Esophagus muscularis mucosa (tissue), 4 donors: Measurements from ENCODE around the gene TELO2. TPM values are rescaled to one million over a fixed set of nuclear protein-coding genes. Genes with fewer than 3 reads are reported as not detected.

ENCODE experiments used
- DNase-seq: peaks from one replicate; pipeline ENCODE4 v3.0.0-alpha.2; 2017; ENCODE audit errors: extremely low spot score
- H3K27ac ChIP-seq, 4 donors: fragments of 200-600 bp; sonication (generic); replicated peaks in 1 of 4; 1 replicate in 3 of 4; 2 replicates in 1 of 4; pipeline ENCODE4 v1.5.1; 2016 to 2019; ENCODE audit warnings: mild to moderate bottlenecking in 1 of 4
- H3K27me3 ChIP-seq, 4 donors: fragments of 200-600 bp; sonication (generic); one replicate each; pipeline versions ENCODE4 v1.5.1 to v1.6.0; 2016 to 2019
- H3K36me3 ChIP-seq, 4 donors: fragments of 200-600 bp; sonication (generic); one replicate each; pipeline ENCODE4 v1.5.1; 2016 to 2019
- H3K4me1 ChIP-seq, 4 donors: fragments of 200-600 bp; sonication (generic); one replicate each; pipeline ENCODE4 v1.5.1; 2016 to 2019
- H3K4me3 ChIP-seq, 4 donors: fragments of 200-600 bp; sonication (generic); 1 replicate in 2 of 4; 2 replicates in 2 of 4; pipeline ENCODE4 v1.5.1; 2016 to 2019; ENCODE audit warnings: mild to moderate bottlenecking in 4 of 4, moderate library complexity in 1 of 4
- H3K9me3 ChIP-seq, 4 donors: fragments of 200-600 bp; sonication (generic); 1 replicate in 3 of 4; 2 replicates in 1 of 4; pipeline ENCODE4 v1.5.1; 2016 to 2019
- EP300 ChIP-seq: sonication (generic); formaldehyde crosslinking; IDR thresholded peaks from one replicate; pipeline ENCODE4 v1.6.1; 2017; ENCODE audit warnings: antibody characterized with exemption
- POLR2A ChIP-seq: fragments of 450-650 bp; IDR thresholded peaks from one replicate; pipeline ENCODE4 v1.6.1; 2017; ENCODE audit warnings: antibody characterized with exemption, moderate library complexity, mild to moderate bottlenecking, low read depth
- POLR2AphosphoS5 ChIP-seq, 2 donors: sonication (generic); formaldehyde crosslinking; IDR thresholded peaks; one replicate each; pipeline ENCODE4 v1.6.1; 2017; ENCODE audit warnings: antibody characterized with exemption in 2 of 2
- WGBS: methylation state at CpG from one replicate; pipeline ENCODE4 v1.1.5; 2018; 5-methylcytosine and 5-hydroxymethylcytosine counted together
- intact Hi-C: fragments of 100-400 bp; cut with DNase I; formaldehyde crosslinking; loops from one replicate; pipeline ENCODE4 v1.15.1; 2023
- total RNA-seq, 4 donors: library from RNA; depleted of rRNA; stranded (reverse); fragments of >200 nt; gene quantifications; one replicate each; pipeline versions ENCODE4 v1.1.0 to v1.2.1, GENCODE V29; 2016
- TF ChIP-seq, protein P1 (sequence below), 3 experiments: fragments of 200-600 bp in 2 of 3; fragments of 450-650 bp in 1 of 3; sonication (generic) in 2 of 3; IDR thresholded peaks; one replicate each; pipeline ENCODE4 v1.5.1; 2017 to 2019; ENCODE audit warnings: antibody characterized with exemption in 3 of 3, mild to moderate bottlenecking in 2 of 3, moderate library complexity in 1 of 3

Gene TELO2
- total RNA-seq, 4 donors from 2014 or later = 14.1 to 27.7 (median 18.4) TPM

DNA sequence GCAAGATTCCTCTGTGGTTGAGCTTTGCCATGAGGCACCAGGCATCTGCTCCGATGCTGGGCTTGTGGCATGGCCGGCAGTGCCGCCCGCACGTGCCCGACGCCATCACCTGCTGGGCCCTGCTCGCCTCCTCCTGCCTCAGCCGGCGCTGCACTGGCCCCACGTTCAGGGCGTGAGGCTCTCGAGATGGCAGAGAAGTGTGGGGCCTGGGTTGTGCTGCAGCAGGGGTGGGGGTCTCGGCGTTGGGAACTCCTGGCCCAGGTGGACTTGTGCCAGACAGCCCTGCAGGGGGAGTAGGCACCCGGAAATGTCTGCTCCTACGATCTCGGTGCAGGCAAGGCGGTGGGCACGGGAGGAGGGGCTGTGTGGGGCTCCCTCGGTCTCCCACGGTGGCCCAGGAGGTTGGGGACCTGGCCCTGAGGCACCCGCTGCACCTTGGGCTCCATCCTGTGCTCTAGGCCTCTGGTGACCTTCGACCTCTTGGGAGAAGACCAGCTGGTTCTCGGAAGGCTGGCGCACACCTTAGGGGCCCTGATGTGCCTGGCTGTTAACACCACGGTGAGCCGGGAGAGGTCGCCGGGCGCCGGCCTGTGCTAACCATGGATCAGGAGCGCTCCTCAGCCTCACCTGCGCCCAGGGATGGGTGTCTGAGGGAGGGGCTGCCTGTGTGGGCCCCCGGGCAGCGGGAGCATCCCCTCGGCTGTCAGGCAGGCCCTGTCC, 13.5 kb downstream of the TELO2 start:
- Histone ChIP-seq H3K9me3 (no peaks in the 10 kb centered on the region), H3K4me1 (peaks cover 16 to 23% (median 19%) of the 10 kb centered on the region in 4 donors), H3K4me3 (no peak overlapping the region), H3K36me3 (peaks cover 25 to 95% (median 87%) of the 10 kb centered on the region in 4 donors), H3K27me3 (no peaks in the 10 kb centered on the region), H3K27ac (no peak overlapping the region)
- no peak for TF ChIP-seq EP300
- no peak for TF ChIP-seq POLR2A
- TF ChIP-seq, protein P1, sequence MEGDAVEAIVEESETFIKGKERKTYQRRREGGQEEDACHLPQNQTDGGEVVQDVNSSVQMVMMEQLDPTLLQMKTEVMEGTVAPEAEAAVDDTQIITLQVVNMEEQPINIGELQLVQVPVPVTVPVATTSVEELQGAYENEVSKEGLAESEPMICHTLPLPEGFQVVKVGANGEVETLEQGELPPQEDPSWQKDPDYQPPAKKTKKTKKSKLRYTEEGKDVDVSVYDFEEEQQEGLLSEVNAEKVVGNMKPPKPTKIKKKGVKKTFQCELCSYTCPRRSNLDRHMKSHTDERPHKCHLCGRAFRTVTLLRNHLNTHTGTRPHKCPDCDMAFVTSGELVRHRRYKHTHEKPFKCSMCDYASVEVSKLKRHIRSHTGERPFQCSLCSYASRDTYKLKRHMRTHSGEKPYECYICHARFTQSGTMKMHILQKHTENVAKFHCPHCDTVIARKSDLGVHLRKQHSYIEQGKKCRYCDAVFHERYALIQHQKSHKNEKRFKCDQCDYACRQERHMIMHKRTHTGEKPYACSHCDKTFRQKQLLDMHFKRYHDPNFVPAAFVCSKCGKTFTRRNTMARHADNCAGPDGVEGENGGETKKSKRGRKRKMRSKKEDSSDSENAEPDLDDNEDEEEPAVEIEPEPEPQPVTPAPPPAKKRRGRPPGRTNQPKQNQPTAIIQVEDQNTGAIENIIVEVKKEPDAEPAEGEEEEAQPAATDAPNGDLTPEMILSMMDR (IDR thresholded peaks at IDR 0.05) = no peak
- TF ChIP-seq POLR2AphosphoS5 (IDR thresholded peaks at IDR 0.05) = no peak
- DNase-seq = no peak
- intact Hi-C loops = no loop called here
- WGBS = 89% methylated on average over 5 of the region's 37 CpGs

DNA sequence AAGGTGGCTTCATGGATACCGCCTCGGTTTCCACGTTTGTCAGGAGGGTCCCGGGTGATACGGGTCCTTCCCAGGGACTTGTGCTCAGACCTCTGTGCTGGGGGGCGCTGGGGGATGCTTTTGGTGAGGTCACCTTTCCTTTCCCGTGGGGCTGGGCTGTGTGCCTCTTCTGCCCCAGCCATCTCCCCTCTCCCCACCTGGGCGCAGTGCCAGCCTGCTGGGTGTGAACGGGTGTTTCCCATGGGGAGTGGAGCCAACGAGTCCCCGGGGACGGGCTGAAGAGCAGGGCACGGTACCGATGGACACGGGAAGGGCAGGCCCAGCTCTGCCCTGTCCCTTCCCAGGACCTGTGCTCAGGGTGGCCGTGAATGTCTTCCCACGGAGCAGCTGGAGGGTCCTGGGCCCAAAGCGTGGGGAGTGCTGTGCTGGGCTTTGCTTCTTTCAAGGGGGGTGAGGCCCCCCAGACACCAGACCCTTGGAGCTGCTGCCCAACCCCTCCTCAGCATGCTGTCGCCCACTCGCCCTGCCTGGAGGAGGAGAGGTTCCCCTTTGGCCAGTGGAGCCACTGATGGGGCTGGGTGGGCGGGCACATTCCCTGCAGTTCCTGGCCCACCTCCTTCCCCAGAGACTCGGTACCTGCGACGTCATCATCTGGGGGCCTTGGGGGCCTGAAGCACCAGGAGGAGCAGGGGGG, 15.5 kb downstream of the TELO2 start:
- WGBS = 89% methylated on average over 13 of the region's 24 CpGs
- DNase-seq = no peak
- Histone ChIP-seq H3K4me1 (peaks cover 16 to 24% (median 21%) of the 10 kb centered on the region in 4 donors), H3K27ac (peak overlapping the region in 3 of 4 donors; percentile 55 to 74 (median 67)), H3K4me3 (no peak overlapping the region), H3K36me3 (peaks cover 7 to 85% (median 69%) of the 10 kb centered on the region in 4 donors), H3K27me3 (no peaks in the 10 kb centered on the region), H3K9me3 (no peaks in the 10 kb centered on the region)
- TF ChIP-seq POLR2AphosphoS5 (IDR thresholded peaks at IDR 0.05) = no peak
- TF ChIP-seq EP300 = no peak
- TF ChIP-seq POLR2A = no peak
- TF ChIP-seq, protein P1 (IDR thresholded peaks at IDR 0.05) = no peak
- intact Hi-C loops = no loop called here

- Histone ChIP-seq H3K4me3 (no peak overlapping the region), H3K9me3 (peaks cover 0 to 5% (median 0%) of the 10 kb centered on the region in 4 donors), H3K27ac (peak overlapping the region; percentile 55 to 74 (median 66)), H3K36me3 (peaks cover 7 to 89% (median 66%) of the 10 kb centered on the region in 4 donors), H3K4me1 (peaks cover 16 to 24% (median 21%) of the 10 kb centered on the region in 4 donors), H3K27me3 (no peaks in the 10 kb centered on the region)
- intact Hi-C loops = no loop called here
- TF ChIP-seq POLR2A = no peak
- peak; percentile 54 to 64 for TF ChIP-seq POLR2AphosphoS5 (IDR thresholded peaks at IDR 0.05)
- DNase-seq = no peak
- WGBS = 88% methylated on average over 16 of the region's 44 CpGs
These were observed 16.4 kb downstream of the TELO2 start for GRCh38 chr16:1509307-1510221.

- intact Hi-C loops = no loop called here
- Histone ChIP-seq H3K27ac (peak overlapping the region; percentile 55 to 74 (median 66)), H3K27me3 (no peaks in the 10 kb centered on the region), H3K36me3 (peaks cover 7 to 83% (median 59%) of the 10 kb centered on the region in 4 donors), H3K4me3 (no peak overlapping the region), H3K9me3 (peaks cover 0 to 7% (median 2%) of the 10 kb centered on the region in 4 donors), H3K4me1 (peaks cover 16 to 24% (median 21%) of the 10 kb centered on the region in 4 donors)
- TF ChIP-seq, protein P1 (IDR thresholded peaks at IDR 0.05) = no peak
- TF ChIP-seq POLR2AphosphoS5 (IDR thresholded peaks at IDR 0.05) (no peak), EP300 (no peak), POLR2A (no peak)
- no peak for DNase-seq
- 83% methylated on average over 7 of the region's 10 CpGs for WGBS
These were observed 17.1 kb downstream of the TELO2 start for GRCh38 chr16:1510272-1510671.
